GM19193 (cell line): ENCODE data around the gene CLMN.

Source experiments
- POLR2A ChIP-seq: IDR thresholded peaks from 4 replicates; pipeline ENCODE4 v1.6.1; 2011; ENCODE audit not compliant: insufficient read depth, insufficient read length; ENCODE audit errors: extremely low read depth

Gene CLMN

DNA sequence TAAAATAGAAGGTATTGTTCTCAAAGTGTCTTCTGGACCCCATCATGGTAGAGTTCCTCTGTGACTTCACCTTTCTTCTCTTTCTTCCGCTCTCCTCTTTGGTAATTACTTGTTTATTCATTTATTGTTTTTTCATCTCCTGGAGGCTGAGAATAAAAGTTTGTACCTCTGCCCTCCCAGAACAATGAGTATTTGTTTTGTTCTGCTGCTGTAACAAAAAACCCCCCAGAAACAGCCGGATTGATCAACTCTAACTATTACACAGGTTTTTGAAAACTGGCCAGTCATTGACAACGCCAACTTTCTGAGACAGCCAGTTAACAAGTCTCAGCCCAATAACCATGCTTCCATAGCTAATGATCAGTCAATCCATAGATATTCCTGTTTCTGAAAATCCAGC lies 154.2 kb downstream of the CLMN start:
- TF ChIP-seq POLR2A: no peak

DNA sequence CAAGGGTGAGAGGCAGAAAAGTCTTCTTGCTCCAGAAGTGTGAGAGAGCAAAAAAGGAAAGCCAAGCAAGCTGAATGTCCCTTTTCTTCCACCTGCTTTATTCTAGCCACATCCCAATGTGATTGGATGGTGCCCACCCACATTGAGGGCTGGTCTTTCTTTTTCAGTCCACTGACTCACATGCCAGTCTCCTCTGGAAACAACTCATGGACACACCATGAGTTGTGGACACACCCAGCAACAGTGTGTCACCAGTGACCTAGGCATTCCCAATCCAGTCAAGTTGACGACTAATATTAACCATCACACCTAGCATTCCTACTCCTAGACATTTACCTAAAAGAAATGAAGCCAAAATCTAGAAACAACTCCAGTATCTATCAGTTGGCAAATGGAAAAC lies 155.2 kb downstream of the CLMN start:
- TF ChIP-seq POLR2A: no peak

DNA sequence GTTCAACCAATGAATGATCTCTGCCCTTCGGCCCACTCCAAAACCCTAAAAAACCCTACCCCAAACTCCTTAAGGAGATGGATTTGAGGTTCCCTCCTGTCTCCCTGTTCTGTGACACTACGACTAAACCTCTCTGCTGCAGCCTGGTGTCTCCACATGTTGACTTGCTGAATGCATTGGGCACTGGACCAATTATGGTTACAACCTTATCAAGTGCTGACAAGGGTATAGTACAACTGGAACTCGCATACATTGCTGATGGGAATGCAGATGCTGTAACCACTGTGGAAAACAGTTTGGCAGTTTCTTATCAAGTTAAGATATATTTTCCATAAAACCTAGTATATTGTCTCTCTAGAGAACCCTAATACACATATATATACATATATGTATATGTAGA lies 156.0 kb downstream of the CLMN start:
- TF ChIP-seq POLR2A: no peak

DNA sequence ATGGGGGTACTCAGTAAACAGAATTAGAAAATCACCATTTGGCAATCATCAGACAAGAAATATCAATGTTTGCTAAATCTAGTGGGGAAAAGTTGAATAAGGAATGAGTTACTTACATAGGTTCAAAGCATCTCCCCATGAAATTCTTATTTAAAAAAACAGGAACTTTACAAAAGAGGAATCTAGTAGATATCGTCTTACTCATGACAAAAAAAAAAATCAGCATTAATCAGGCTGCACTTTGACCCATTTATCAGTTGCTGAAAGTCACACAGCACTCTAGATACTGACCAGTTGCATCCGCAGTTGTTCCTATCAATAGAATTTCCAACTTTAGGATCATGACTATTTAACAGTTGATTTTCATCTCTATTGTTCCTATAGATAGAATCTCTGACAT lies 156.6 kb downstream of the CLMN start:
- no peak for TF ChIP-seq POLR2A

DNA sequence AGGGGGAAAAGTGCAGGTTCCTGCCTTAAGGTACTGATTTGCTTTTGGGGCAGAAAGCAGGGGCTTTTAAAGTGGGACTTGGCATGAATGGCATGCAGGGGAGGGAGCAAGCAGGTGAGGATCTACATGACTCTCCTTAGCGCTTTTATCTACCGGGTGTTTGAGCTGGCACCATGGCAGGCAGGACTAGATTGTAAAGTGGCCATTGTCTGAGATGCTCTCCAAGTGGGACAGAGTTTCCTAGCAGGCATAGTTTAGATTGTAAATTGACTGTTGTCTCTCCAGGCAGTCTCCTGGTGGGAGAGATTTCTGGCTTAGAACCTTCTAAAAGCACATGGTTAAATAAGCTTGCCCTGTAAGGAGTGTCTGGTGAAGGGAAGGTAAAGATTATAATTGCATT lies 157.1 kb downstream of the CLMN start:
- TF ChIP-seq POLR2A: no peak

DNA sequence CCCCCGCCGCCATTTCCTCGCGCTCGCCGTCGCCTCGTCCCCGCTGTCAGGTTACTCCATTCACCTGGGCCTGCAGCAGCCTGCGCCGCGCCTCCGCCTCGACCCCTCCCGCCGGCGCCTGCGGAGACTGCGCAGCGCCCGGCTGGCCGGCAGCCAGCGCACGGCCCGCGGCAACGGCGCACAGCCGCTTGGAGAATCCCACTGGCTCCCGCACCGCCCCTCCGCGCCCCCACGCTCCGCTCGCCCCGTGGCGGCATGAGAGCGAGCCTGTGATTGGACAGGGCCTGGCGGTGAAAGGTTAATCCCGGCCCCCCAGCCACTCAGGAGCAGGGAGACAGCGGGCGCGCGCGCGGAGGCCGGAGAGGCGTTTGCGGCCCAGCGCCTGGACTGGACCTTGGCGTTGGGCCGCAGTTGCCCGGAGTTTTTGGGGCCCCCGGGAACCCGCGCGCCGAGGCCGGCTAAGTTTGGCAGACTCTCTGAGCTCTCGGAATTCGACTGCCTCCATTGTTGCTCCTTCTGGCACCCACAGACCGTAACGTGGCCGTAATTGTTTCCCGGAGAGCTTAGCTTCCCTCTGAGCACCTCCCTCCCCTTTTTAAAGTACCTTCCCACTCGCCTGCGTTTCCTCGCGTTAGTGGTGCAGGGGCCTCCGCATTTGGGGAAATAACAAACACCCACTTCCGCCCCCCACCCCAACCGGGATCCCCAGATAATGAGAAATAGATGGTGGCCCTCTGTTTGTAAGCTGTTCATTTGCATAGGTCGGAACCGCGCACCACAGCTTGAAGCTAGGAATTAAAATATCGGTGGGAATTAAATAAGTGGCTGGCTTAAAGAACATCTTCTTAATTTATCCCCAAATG lies 162.2 kb downstream of the CLMN start, which contains the start of gene DICER1:
TSS of gene DICER1 (minus strand) at position 203 of the 863 bp plus-strand sequence. CDS start 24,071 bp downstream, outside the sequence.
- TF ChIP-seq POLR2A: peak; percentile 55

DNA sequence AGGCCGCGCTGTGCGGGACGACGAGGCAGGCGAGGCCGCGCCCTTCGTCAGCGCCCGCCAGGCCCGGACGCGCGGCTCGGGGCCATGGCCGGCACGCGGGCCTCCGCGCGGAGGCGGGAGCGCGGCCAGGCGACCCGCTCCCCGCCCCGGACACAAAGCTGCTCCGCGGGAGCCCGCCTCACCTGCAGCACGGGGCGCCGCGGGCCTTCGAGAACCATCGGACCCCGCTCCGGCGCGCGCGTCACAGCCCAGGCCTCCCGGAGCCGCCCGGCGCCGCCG lies 162.7 kb downstream of the CLMN start:
- TF ChIP-seq POLR2A: no peak

DNA sequence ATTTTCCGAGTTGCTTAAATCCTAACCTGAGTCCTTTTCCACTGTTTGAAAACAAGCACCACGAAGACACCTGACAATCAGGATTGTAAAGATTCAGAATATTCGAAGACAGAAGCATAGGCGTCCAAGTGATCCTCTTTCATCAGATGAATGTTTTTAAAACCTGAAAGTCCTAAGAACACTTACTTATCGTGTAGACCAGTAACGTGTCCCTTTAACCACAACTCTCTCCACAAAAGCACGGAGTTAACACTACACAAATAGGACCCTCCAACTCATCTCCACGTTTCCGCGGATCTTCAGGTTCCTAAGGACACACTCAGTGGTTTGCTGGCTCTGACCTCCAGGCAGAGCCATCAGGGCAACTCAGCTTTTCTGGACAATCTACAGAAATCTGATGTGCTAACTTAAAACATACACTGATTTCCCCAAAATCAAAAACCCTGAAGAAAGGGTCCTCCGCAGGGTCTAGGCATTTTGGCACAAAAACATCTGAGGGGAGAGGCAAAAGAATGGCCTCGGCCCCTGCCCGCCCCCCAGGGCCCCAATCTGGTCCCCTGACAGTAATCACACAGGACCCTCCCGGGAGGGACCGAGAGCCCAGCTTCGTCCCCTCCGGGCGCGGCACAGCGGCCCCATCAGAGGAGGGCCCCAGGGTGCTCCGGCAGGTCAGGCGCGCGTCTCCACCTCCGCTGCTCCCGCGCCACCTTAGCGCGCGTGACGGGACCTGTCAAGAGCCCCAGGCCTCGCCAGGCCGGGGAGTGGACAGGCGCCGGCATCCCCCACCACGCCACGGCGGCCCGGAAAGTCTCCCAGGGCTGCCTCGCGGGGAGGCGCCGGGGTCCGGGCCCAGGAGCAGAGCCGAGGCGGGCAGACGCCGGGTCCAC lies 163.3 kb downstream of the CLMN start:
- TF ChIP-seq POLR2A: no peak

DNA sequence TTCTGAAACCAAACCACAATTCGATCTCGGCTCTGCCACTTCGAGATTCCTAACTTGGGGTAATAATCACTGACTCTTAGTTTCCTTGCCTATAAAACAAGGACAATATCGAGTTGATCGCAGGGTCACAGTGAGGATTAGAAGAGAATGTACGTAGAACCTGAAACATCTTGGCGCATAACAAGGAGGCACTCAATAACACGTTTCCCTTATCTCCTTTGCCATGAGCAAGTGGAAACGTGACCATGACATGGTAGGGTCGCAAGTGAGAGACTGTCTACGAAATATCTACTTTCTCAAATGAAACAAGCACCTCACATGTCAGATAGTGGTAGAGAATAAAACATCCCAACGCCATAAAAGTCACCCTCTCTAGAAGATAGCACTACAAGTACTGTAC lies 164.7 kb downstream of the CLMN start:
- no peak for TF ChIP-seq POLR2A

DNA sequence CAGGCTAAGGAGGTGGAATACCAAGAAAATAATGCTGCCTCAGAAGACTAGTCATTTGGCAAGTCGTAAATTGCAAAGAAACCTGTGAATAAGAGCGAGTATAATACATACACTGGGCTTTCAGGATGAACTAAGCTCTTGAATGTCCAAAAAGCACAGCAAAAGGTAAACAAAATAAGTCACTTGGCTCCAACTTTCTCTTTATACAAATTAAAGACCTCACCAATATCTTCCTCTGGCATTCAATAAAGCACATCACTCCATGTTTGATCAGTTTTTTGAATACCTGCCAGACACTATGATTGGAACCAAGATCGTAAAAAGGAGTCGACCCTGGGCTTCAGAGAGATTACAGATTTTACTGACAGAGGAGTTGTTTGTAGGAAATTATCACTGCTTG lies 165.8 kb downstream of the CLMN start:
- TF ChIP-seq POLR2A: no peak

DNA sequence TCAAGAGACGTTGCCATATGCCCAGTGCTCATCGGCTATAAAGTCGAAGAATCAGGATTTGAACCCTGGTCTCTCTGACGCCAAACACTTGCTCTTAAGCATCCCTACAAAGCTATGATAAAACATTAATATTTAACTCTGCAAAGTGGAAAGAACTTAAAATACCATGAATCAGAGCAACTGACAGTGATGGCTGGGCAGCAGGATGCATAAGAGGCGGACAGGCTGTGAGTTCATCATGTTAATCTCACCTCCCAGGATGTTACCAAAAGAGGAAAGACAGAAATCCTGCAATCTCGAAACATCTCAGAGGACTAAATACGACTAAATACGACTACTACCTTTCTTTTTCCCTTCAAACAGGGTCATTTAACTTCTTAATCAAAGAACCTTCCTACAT lies 168.1 kb downstream of the CLMN start:
- TF ChIP-seq POLR2A: no peak

DNA sequence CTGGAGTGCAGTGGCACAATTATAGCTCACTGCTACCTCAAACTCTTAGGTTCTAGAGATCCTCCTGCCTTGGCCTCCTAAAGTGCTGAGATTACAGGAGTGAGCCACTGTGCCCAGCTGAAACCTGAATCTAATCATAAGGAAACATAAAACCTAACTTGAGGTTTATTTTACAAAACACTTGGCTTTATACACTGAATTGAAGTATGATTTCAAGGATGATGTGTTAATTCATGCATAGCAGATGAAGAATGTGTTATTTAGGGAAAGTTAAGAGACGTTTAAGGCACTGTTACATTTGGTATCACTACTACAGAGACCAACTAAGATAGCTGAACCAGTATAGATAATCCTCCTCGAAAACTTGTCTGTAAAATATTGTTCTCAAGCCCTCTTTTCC lies 168.8 kb downstream of the CLMN start:
- no peak for TF ChIP-seq POLR2A

DNA sequence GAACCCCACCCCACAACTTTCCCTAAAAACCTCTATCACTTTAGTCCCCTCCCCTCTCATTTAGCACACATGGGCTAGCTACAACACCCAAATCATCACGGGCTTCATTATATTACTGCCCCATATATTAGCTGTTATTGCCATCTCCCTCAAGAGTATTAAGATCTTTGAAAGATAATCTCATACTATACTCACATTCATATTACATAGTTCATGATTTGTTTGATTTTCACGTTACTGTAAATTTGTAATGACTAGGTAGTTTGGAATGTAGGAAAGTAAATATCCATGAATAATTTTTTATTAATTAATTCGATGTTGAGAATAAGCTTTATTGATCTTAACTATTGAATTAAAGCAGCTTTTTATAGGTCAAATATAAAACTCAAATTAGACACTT lies 170.3 kb downstream of the CLMN start:
- no peak for TF ChIP-seq POLR2A

DNA sequence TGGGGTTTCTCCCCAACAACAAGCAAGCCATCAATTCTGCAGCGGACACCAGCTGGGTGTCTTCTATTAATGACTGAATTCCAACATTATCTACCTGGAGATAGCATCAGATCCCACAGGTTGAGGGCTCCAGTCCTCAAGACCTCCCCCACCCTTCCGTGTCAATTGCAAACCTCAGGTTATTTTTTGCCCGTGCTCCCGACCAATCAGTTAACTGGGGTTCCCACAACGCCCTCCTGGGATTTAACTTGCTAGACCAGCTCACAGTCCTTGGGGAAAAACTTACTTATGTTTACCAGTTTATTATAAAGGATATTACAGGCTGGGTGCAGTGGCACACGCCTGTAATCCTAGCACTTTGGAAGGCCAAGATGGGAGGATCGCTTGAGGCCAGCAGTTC lies 172.1 kb downstream of the CLMN start:
- TF ChIP-seq POLR2A: no peak

DNA sequence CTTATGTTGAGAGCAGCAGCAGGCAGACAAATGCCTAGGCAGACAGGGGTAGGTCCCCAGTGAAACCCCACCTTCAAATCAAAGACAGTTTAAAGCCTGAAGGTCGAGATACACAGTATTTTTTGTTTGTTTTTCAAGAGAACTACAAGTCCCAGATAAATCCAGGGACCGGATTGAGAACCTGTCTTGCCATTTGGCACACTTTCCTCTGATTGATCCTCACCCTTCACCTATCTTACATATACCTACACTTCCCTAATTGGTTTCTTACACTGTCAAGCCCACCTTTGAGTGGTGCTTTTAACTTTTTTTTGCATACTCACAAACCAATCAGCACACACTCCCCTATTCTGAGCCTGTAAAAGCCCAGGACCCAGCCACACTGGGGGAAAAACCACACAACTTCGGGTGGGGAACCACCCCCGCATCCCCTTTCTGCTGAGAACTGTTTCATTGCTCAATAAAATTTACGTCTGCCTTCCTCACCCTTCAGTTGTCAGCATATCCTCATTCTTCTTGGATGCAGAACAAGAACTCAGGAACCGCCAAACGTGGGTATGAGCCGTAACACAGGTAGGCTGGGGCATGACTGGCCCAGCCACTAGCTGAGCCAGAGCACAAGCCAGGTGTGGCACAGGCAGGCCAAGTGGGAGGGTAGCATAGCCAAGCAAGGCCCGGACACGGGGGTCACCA lies 173.5 kb downstream of the CLMN start:
- TF ChIP-seq POLR2A: no peak
